Smooth muscle cell (in vitro differentiated cells): ENCODE data around the gene DLGAP1. TPM values are rescaled to one million over a fixed set of nuclear protein-coding genes. Genes with fewer than 3 reads are reported as not detected.
A peak's percentile ranks its signal among the peaks of the same experiment; 100 is the strongest.

Source experiments
- DNase-seq: peaks from one replicate; lab custom pipeline; 2025; ENCODE audit not compliant: unreplicated experiment; lab: John Stamatoyannopoulos, UW
- H2AFZ ChIP-seq: fragments of 200-600 bp; sonication (generic); 2 replicates; pipeline ENCODE4 v1.6.0; 2016; ENCODE audit warnings: antibody characterized with exemption, low read depth, mild to moderate bottlenecking
- H3F3A ChIP-seq: fragments of 200-600 bp; sonication (generic); 2 replicates; pipeline ENCODE4 v1.6.0; 2017; ENCODE audit warnings: antibody characterized with exemption, low read depth
- H3K27ac ChIP-seq: fragments of 200-600 bp; sonication (generic); 2 replicates; pipeline ENCODE4 v1.5.1; 2016; ENCODE audit warnings: low read depth, mild to moderate bottlenecking
- H3K27me3 ChIP-seq: fragments of 200-600 bp; sonication (generic); 2 replicates; pipeline ENCODE4 v1.6.1; 2016; ENCODE audit warnings: low read depth, mild to moderate bottlenecking
- H3K36me3 ChIP-seq: fragments of 200-600 bp; sonication (generic); 2 replicates; pipeline ENCODE4 v1.5.1; 2016; ENCODE audit warnings: low read depth
- H3K4me1 ChIP-seq: fragments of 200-600 bp; sonication (generic); 2 replicates; pipeline ENCODE4 v1.5.1; 2016; ENCODE audit warnings: low read depth
- H3K4me2 ChIP-seq: fragments of 200-600 bp; sonication (generic); 2 replicates; pipeline ENCODE4 v1.6.0; 2016; ENCODE audit warnings: mild to moderate bottlenecking
- H3K4me3 ChIP-seq: fragments of 200-600 bp; sonication (generic); 2 replicates; pipeline ENCODE4 v1.5.1; 2016; ENCODE audit warnings: mild to moderate bottlenecking
- H3K79me2 ChIP-seq: fragments of 200-600 bp; sonication (generic); 2 replicates; pipeline ENCODE4 v1.6.0; 2016; ENCODE audit warnings: low read depth, mild to moderate bottlenecking
- H3K9ac ChIP-seq: fragments of 200-600 bp; sonication (generic); 2 replicates; pipeline ENCODE4 v1.6.0; 2016; ENCODE audit warnings: low read depth
- H3K9me3 ChIP-seq: fragments of 200-600 bp; sonication (generic); replicated peaks from 2 replicates; pipeline ENCODE4 v1.5.1; 2016; ENCODE audit warnings: low read depth
- H4K20me1 ChIP-seq: fragments of 200-600 bp; sonication (generic); 2 replicates; pipeline ENCODE4 v1.6.0; 2016; ENCODE audit warnings: low read depth
- WGBS: methylation state at CpG from one replicate; pipeline ENCODE4 v1.1.7; 2016; ENCODE audit warnings: low lambda C conversion rate; 5-methylcytosine and 5-hydroxymethylcytosine counted together
- polyA plus RNA-seq: library from polyadenylated mRNA; unstranded; fragments of >200 nt; fragmentation: Nextera tagmentation; extraction: Ambion mirVana; gene quantifications from 2 replicates; pipeline ENCODE4 v1.2.1, GENCODE V29; 2016
- total RNA-seq: library from RNA; depleted of rRNA; stranded (reverse); fragments of >200 nt; gene quantifications from 2 replicates; pipeline ENCODE4 v1.2.3, GENCODE V29; 2014
- TF ChIP-seq, protein P1 (sequence below): fragments of 200-600 bp; sonication (generic); IDR thresholded peaks from 2 replicates; pipeline ENCODE4 v1.5.1; 2017; ENCODE audit warnings: borderline replicate concordance, mild to moderate bottlenecking, antibody characterized with exemption; ENCODE audit not compliant: insufficient read depth, poor library complexity, severe bottlenecking

Gene DLGAP1
- total and polyA plus RNA-seq, 2 experiments from 2014 or later: 2.6 to 11.3 TPM

DNA sequence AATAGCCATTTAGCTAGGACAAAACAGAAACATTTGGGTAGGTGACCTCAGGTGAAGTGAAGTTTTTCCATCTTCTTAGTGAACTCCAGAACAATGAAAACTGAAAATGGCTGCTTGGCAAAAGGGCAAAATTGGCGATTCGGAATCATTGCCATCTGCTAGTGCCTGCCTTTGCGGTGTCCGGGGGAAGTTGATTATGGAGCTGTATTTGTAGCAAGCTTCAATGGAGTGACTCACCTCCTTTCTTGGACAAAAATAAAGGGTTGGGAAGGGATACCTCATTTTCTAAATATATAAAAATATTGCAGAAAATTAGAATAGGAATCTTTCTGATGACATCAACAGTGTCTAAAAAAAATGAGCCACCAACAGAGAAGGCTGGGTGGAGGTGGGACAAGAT, 544.6 kb downstream of the DLGAP1 start:
- DNase-seq: no peak
- H3K36me3 ChIP-seq: no peaks in the 10 kb centered on the region
- H3K9me3 ChIP-seq: no peaks in the 10 kb centered on the region
- no peaks in the 10 kb centered on the region for H3F3A ChIP-seq
- H3K79me2 ChIP-seq: no peaks in the 10 kb centered on the region
- no peaks in the 10 kb centered on the region for H3K4me1 ChIP-seq
- no peaks in the 10 kb centered on the region for H4K20me1 ChIP-seq
- H3K4me2 ChIP-seq: no peak overlapping the region
- no peak overlapping the region for H3K9ac ChIP-seq
- TF ChIP-seq, protein P1, sequence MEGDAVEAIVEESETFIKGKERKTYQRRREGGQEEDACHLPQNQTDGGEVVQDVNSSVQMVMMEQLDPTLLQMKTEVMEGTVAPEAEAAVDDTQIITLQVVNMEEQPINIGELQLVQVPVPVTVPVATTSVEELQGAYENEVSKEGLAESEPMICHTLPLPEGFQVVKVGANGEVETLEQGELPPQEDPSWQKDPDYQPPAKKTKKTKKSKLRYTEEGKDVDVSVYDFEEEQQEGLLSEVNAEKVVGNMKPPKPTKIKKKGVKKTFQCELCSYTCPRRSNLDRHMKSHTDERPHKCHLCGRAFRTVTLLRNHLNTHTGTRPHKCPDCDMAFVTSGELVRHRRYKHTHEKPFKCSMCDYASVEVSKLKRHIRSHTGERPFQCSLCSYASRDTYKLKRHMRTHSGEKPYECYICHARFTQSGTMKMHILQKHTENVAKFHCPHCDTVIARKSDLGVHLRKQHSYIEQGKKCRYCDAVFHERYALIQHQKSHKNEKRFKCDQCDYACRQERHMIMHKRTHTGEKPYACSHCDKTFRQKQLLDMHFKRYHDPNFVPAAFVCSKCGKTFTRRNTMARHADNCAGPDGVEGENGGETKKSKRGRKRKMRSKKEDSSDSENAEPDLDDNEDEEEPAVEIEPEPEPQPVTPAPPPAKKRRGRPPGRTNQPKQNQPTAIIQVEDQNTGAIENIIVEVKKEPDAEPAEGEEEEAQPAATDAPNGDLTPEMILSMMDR: no peak
- no peaks in the 10 kb centered on the region for H3K27me3 ChIP-seq
- no peak overlapping the region for H2AFZ ChIP-seq
- no peak overlapping the region for H3K27ac ChIP-seq
- WGBS: 88% methylated on average over 4 of the region's 4 CpGs
- no peak overlapping the region for H3K4me3 ChIP-seq

DNA sequence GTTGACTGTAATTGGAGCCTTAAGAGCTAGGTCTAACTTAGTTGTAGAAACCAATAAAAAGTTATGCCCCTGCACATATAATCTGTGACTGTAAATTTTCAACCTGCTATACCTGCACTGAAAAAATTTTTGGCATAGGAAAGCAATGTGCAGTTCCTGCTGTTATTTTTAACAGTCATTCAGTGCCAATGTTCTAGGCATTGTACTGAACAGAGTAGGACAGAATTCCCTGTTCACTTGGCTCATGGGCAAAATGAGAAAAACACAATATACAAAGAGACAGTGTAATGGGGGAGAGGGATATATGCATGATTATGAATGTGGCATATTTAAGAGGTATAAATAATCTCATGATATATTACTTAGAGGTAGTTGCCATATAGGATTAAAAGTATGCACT, 547.2 kb downstream of the DLGAP1 start:
- no peaks in the 10 kb centered on the region for H3K36me3 ChIP-seq
- H3F3A ChIP-seq: no peaks in the 10 kb centered on the region
- no peak overlapping the region for H3K4me3 ChIP-seq
- no peaks in the 10 kb centered on the region for H3K9me3 ChIP-seq
- H4K20me1 ChIP-seq: no peaks in the 10 kb centered on the region
- no peak overlapping the region for H3K4me2 ChIP-seq
- no peak overlapping the region for H3K27ac ChIP-seq
- no peaks in the 10 kb centered on the region for H3K4me1 ChIP-seq
- no peak overlapping the region for H3K9ac ChIP-seq
- no peak overlapping the region for H2AFZ ChIP-seq
- DNase-seq: no peak
- H3K79me2 ChIP-seq: no peaks in the 10 kb centered on the region
- TF ChIP-seq, protein P1: no peak
- H3K27me3 ChIP-seq: no peaks in the 10 kb centered on the region

DNA sequence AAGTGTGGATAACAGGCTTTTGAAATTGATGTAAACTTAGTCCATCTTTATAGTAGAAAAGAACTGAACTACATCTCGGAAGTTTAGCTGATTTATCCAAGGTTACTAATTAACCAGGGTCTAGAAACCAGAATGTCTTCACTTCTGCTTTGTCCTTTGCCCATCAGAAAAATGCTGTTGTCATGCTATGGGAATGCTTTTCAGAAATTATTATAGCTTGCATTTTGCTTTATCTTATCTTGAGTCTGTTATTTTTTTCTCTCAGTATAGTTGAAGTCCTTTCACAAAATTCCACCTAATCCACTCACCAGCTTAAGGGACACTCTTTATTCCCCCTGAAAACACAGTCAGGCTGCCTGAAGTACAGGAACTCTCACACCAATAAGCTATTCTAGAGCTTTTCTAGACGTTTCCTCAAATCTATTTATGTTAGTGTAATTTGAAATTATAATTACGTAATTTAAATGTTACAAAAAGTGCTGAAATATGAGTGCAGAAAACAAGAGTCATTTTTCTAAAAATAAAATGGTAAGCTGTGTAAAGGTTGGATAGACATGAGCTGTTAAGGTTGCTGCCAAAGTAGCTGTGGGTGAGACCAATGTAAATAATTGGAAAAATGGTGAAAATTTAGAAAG, 548.9 kb downstream of the DLGAP1 start:
- Histone ChIP-seq H3K4me1 (no peaks in the 10 kb centered on the region), H2AFZ (no peak overlapping the region), H4K20me1 (no peaks in the 10 kb centered on the region), H3K4me2 (peak overlapping the region; percentile 11), H3K9me3 (no peaks in the 10 kb centered on the region), H3K79me2 (no peaks in the 10 kb centered on the region), H3K9ac (no peak overlapping the region), H3K4me3 (no peak overlapping the region), H3F3A (no peaks in the 10 kb centered on the region), H3K27me3 (no peaks in the 10 kb centered on the region), H3K27ac (peak overlapping the region; percentile 10), H3K36me3 (no peaks in the 10 kb centered on the region)
- TF ChIP-seq, protein P1: no peak
- WGBS: 62% methylated on average over 3 of the region's 3 CpGs
- no peak for DNase-seq

DNA sequence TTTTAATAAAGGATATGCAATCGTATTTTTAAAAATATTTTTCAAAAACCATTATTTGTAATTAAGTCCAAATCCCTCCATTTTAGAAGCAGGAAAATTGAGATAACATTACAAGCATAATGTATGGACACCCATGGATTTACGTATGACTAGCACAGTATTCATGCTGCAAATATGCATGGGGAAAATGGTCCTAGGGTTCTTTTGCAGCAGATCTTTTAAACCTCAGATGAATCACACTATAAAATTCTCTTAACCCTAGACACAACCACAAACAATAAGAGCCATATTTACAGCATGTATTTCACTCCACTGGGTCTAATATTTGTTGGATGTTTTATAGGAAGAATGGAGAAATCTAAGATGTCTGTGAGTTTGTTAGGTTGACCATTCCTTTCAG, 551.8 kb downstream of the DLGAP1 start:
- no peak for DNase-seq
- H3K4me3 ChIP-seq: no peak overlapping the region
- TF ChIP-seq, protein P1: no peak
- H3K4me1 ChIP-seq: no peaks in the 10 kb centered on the region
- no peaks in the 10 kb centered on the region for H4K20me1 ChIP-seq
- H3K9ac ChIP-seq: peak overlapping the region; percentile 4
- H3K4me2 ChIP-seq: peak overlapping the region; percentile 50
- no peaks in the 10 kb centered on the region for H3K36me3 ChIP-seq
- H3K9me3 ChIP-seq: no peaks in the 10 kb centered on the region
- no peaks in the 10 kb centered on the region for H3F3A ChIP-seq
- H3K79me2 ChIP-seq: no peaks in the 10 kb centered on the region
- peak overlapping the region; percentile 81 for H3K27ac ChIP-seq
- 18% methylated on average over 2 of the region's 2 CpGs for WGBS
- H2AFZ ChIP-seq: no peak overlapping the region
- no peaks in the 10 kb centered on the region for H3K27me3 ChIP-seq
